GM12878 (cell line): Measurements from ENCODE around the gene ENO2. TPM values are rescaled to one million over a fixed set of nuclear protein-coding genes. Genes with fewer than 3 reads are reported as not detected.

ENCODE experiments used
- BACH1 ChIP-seq: fragments of 450-650 bp; IDR thresholded peaks from 2 replicates; pipeline ENCODE4 v1.6.1; 2017; ENCODE audit warnings: mild to moderate bottlenecking, borderline replicate concordance
- E4F1 ChIP-seq: fragments of 450-650 bp; IDR thresholded peaks from 2 replicates; pipeline ENCODE4 v1.6.1; 2018; ENCODE audit warnings: borderline replicate concordance, mild to moderate bottlenecking; ENCODE audit not compliant: partially characterized antibody
- JUNB ChIP-seq: IDR thresholded peaks from 2 replicates; pipeline ENCODE4 v1.6.1; 2016; ENCODE audit warnings: antibody characterized with exemption, mild to moderate bottlenecking
- MXI1 ChIP-seq: fragments of 150-350 bp; IDR thresholded peaks from 2 replicates; pipeline ENCODE4 v1.6.1; 2011; ENCODE audit warnings: low read depth, mild to moderate bottlenecking, inconsistent platforms, low read length, improper control_type of control experiment
- ZNF592 ChIP-seq: fragments of 450-650 bp; IDR thresholded peaks from 2 replicates; pipeline ENCODE4 v1.6.1; 2017; ENCODE audit warnings: mild to moderate bottlenecking, moderate library complexity
- polyA plus RNA-seq, 11 experiments: library from polyadenylated mRNA; depleted of rRNA in 4 of 11; unstranded in 6 of 11; stranded (reverse) in 5 of 11; fragments of >200 nt; fragmentation: Nextera tagmentation in 4 of 11; fragmentation: Illumina TruSeq in 1 of 11; extraction: Ambion mirVana in 4 of 11; extraction: Trizol in 1 of 11; gene quantifications; 1 replicate in 1 of 11; 2 replicates in 10 of 11; pipeline versions ENCODE4 v1.2.1 to v1.2.3, GENCODE V29; 2011 to 2016; ENCODE audit warnings: inconsistent platforms in 2 of 11, missing spikeins in 2 of 11, low read depth in 1 of 11
- total RNA-seq, 4 experiments: library from RNA; depleted of rRNA in 3 of 4; stranded (reverse); fragments of >200 nt in 3 of 4; fragmentation: Illumina TruSeq in 1 of 4; extraction: Trizol in 1 of 4; gene quantifications; 2 replicates each; pipeline versions ENCODE4 v1.2.1 to v1.2.3, GENCODE V29; 2013 to 2021

The ENO2 gene
- total and polyA plus RNA-seq, 10 of the 15 experiments (the other 5 are each of a cell fraction or from before 2014, with no cell fraction given) = 24.8 to 196 (median 43.1) TPM

- TF ChIP-seq MXI1 (no peak), ZNF592 (no peak), E4F1 (no peak), BACH1 (no peak), JUNB (no peak)
These were observed 15.4 kb downstream of the ENO2 start (continued) for GRCh38 chr12:6929466-6930452.
